GM12891 (cell line): ENCODE measurements around the gene ZNF226. TPM values are rescaled to one million over a fixed set of nuclear protein-coding genes. Genes with fewer than 3 reads are reported as not detected.
"Not testable (repeated sequence)": the region's sequence is repeated elsewhere in the genome, so short reads cannot be mapped to it uniquely, and the experiment has no call there.

Experiments
- DNase-seq: peaks from one replicate; pipeline ENCODE4 v3.0.0; 2011; ENCODE audit warnings: low spot score; ENCODE audit not compliant: insufficient read length
- FAIRE-seq: peaks from 2 replicates; lab custom pipeline; 2011; peaks lifted over from hg19 to GRCh38; lab: Jason Lieb, UNC
- PAX5 ChIP-seq: IDR thresholded peaks from 2 replicates; pipeline ENCODE4 v1.6.1; 2011; ENCODE audit warnings: low read length, moderate library complexity, mild to moderate bottlenecking; ENCODE audit not compliant: insufficient read depth, severe bottlenecking
- POLR2A ChIP-seq: IDR thresholded peaks from 2 replicates; pipeline ENCODE4 v1.6.1; 2011; ENCODE audit warnings: low read depth, low read length, control low read depth
- POLR2AphosphoS5 ChIP-seq: IDR thresholded peaks from 2 replicates; pipeline ENCODE4 v1.6.1; 2011; ENCODE audit warnings: low read depth, low read length, control low read depth
- POU2F2 ChIP-seq: IDR thresholded peaks from 2 replicates; pipeline ENCODE4 v1.6.1; 2011; ENCODE audit warnings: low read depth, mild to moderate bottlenecking, control low read depth, low read length, moderate library complexity
- SPI1 ChIP-seq: IDR thresholded peaks from 2 replicates; pipeline ENCODE4 v1.6.1; 2011; ENCODE audit warnings: low read depth, low read length, control low read depth
- TAF1 ChIP-seq: IDR thresholded peaks from 2 replicates; pipeline ENCODE4 v1.6.1; 2011; ENCODE audit warnings: low read depth, low read length, control low read depth
- polyA plus RNA-seq: library from polyadenylated mRNA; unstranded; fragments of >200 nt; gene quantifications from one replicate; pipeline ENCODE4 v1.2.1, GENCODE V29; 2012; ENCODE audit warnings: low read depth, missing spikeins, inconsistent platforms; ENCODE audit not compliant: missing spikeins

Gene ZNF226
- polyA plus RNA-seq: 16.3 TPM

- TF ChIP-seq PAX5 (no peak), POU2F2 (0 out of 2 replicates have a peak, but pooled peaks have one; percentile 9), TAF1 (no peak; the same call in 1 of the 2 replicates), SPI1 (peak; percentile 79), POLR2A (peak; percentile 87), POLR2AphosphoS5 (peak; percentile 82; the same call in 1 of the 2 replicates)
- DNase-seq (peak; percentile 46), FAIRE-seq (peak; percentile 98)
These were observed at the start of gene ZNF226 for GRCh38 chr19:44164673-44165512. Gene ZNF226, plus strand, starts transcription at chr19:44165100. Its CDS starts 4,981 bp downstream, at chr19:44170081.

- not testable (repeated sequence) for FAIRE-seq, DNase-seq
These were observed 43.7 kb upstream of the ZNF226 start for GRCh38 chr19:44121162-44121561.

GRCh38 chr19:44131955-44132354, 32.9 kb upstream of the ZNF226 start:
- FAIRE-seq (no peak), DNase-seq (no peak)
- TF ChIP-seq POU2F2 (no peak), SPI1 (no peak), POLR2AphosphoS5 (no peak), PAX5 (no peak), POLR2A (no peak), TAF1 (no peak)

GRCh38 chr19:44141191-44142058, 23.5 kb upstream of the ZNF226 start, which contains the start of gene ZNF234:
Gene ZNF234, plus strand, starts transcription at chr19:44141554. Its CDS starts 3,079 bp downstream, at chr19:44144633.
- DNase-seq (peak; percentile 63), FAIRE-seq (peak; percentile 92)
- TF ChIP-seq PAX5 (no peak), TAF1 (peak; percentile 29; the same call in 1 of the 2 replicates), SPI1 (peak; percentile 70)

- TF ChIP-seq TAF1: no peak
- no peak for TF ChIP-seq POLR2A
- no peak for TF ChIP-seq POU2F2
- no peak for TF ChIP-seq PAX5
- FAIRE-seq: no peak
- no peak for DNase-seq
These were observed 22.9 kb upstream of the ZNF226 start for GRCh38 chr19:44142059-44142433.

GRCh38 chr19:44149776-44150175, 15.1 kb upstream of the ZNF226 start:
- FAIRE-seq (no peak), DNase-seq (no peak)
- no peak for TF ChIP-seq TAF1
- TF ChIP-seq PAX5: no peak
- TF ChIP-seq POU2F2: no peak
- TF ChIP-seq POLR2AphosphoS5: no peak
- TF ChIP-seq POLR2A: no peak
- no peak for TF ChIP-seq SPI1

- TF ChIP-seq POU2F2: no peak
- TF ChIP-seq SPI1: no peak
- TF ChIP-seq POLR2AphosphoS5: no peak
- no peak for TF ChIP-seq TAF1
- TF ChIP-seq PAX5: no peak
- no peak for TF ChIP-seq POLR2A
- DNase-seq (no peak), FAIRE-seq (no peak)
These were observed 13.4 kb upstream of the ZNF226 start for GRCh38 chr19:44151491-44151890.

- no peak for FAIRE-seq
- TF ChIP-seq PAX5 (no peak), SPI1 (no peak), POU2F2 (no peak), POLR2AphosphoS5 (no peak), POLR2A (no peak), TAF1 (no peak)
- no peak for DNase-seq
These were observed 8.4 kb upstream of the ZNF226 start for GRCh38 chr19:44156475-44156874.

GRCh38 chr19:44163789-44164188, 1.1 kb upstream of the ZNF226 start:
- FAIRE-seq: no peak
- DNase-seq: no peak
- TF ChIP-seq POLR2AphosphoS5 (no peak), PAX5 (no peak), TAF1 (no peak), SPI1 (no peak), POU2F2 (no peak), POLR2A (no peak)

GRCh38 chr19:44164327-44164672, 600 bp upstream of the ZNF226 start:
- no peak for FAIRE-seq
- DNase-seq: no peak
- TF ChIP-seq TAF1: no peak
- TF ChIP-seq SPI1: no peak
- no peak for TF ChIP-seq POLR2A
- no peak for TF ChIP-seq POLR2AphosphoS5
- no peak for TF ChIP-seq POU2F2
- no peak for TF ChIP-seq PAX5

GRCh38 chr19:44170660-44171059, 5.8 kb downstream of the ZNF226 start:
- DNase-seq, FAIRE-seq: not testable (repeated sequence)
